Lower leg skin (tissue), 3 donors: ENCODE results near the gene STRN4.

ENCODE experiments used
- POLR2A ChIP-seq, 2 donors: fragments of 450-650 bp; IDR thresholded peaks; one replicate each; pipeline ENCODE4 v1.6.1; 2016 to 2017; ENCODE audit warnings: antibody characterized with exemption in 2 of 2, mild to moderate bottlenecking in 1 of 2, moderate library complexity in 1 of 2
- TF ChIP-seq, protein P1 (sequence below), 3 donors: fragments of 450-650 bp; IDR thresholded peaks; one replicate each; pipeline ENCODE4 v1.5.1; 2016; ENCODE audit warnings: antibody characterized with exemption in 3 of 3, mild to moderate bottlenecking in 3 of 3, moderate library complexity in 2 of 3

- TF ChIP-seq, protein P1, sequence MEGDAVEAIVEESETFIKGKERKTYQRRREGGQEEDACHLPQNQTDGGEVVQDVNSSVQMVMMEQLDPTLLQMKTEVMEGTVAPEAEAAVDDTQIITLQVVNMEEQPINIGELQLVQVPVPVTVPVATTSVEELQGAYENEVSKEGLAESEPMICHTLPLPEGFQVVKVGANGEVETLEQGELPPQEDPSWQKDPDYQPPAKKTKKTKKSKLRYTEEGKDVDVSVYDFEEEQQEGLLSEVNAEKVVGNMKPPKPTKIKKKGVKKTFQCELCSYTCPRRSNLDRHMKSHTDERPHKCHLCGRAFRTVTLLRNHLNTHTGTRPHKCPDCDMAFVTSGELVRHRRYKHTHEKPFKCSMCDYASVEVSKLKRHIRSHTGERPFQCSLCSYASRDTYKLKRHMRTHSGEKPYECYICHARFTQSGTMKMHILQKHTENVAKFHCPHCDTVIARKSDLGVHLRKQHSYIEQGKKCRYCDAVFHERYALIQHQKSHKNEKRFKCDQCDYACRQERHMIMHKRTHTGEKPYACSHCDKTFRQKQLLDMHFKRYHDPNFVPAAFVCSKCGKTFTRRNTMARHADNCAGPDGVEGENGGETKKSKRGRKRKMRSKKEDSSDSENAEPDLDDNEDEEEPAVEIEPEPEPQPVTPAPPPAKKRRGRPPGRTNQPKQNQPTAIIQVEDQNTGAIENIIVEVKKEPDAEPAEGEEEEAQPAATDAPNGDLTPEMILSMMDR (IDR thresholded peaks at IDR 0.05) = no peak
- no peak for TF ChIP-seq POLR2A (IDR thresholded peaks at IDR 0.05)
Observed at GRCh38 chr19:46700704-46701103, 45.5 kb downstream of the STRN4 start.
